SK-N-SH (cell line): ENCODE results near the gene PIAS4. TPM values are rescaled to one million over a fixed set of nuclear protein-coding genes. Genes with fewer than 3 reads are reported as not detected.

Source experiments
- CTCF ChIA-PET: fragments of 300-600, 350-600 bp; formaldehyde crosslinking; extraction: SDS; loops from one replicate; lab custom pipeline; 2021; lab: Yijun Ruan, JAX
- POLR2A ChIA-PET: fragments of 350-600 bp; sonication (Branson Sonifier 250); formaldehyde crosslinking; extraction: SDS; loops from one replicate; lab custom pipeline; 2020; ENCODE audit warnings: antibody characterized with exemption, inconsistent platforms; lab: Yijun Ruan, JAX
- DNase-seq: peaks from one replicate; pipeline ENCODE4 v3.0.0; 2012
- H2AFZ ChIP-seq: fragments of 200-600 bp; sonication (generic); 2 replicates; pipeline ENCODE4 v1.8.1; 2016; ENCODE audit warnings: antibody characterized with exemption, mild to moderate bottlenecking, low read depth
- H3F3A ChIP-seq: fragments of 200-600 bp; sonication (generic); replicated peaks from 2 replicates; pipeline ENCODE3; 2016; ENCODE audit warnings: antibody characterized with exemption, mild to moderate bottlenecking; ENCODE audit not compliant: insufficient read depth
- H3K27ac ChIP-seq, 2 experiments: fragments of 200-500 bp in 1 of 2; fragments of 200-600 bp in 1 of 2; sonication (Bioruptor generic) in 1 of 2; sonication (generic), shearing (Covaris generic) in 1 of 2; 2 replicates each; pipeline versions ENCODE4 v1.5.1 to v1.6.1; 2014 to 2016; ENCODE audit warnings: low read depth in 2 of 2, inconsistent platforms in 1 of 2, low read length in 1 of 2, mild to moderate bottlenecking in 1 of 2, mixed read lengths in 1 of 2
- H3K27me3 ChIP-seq: fragments of 200-600 bp; sonication (generic), shearing (Covaris generic); 2 replicates; pipeline ENCODE4 v1.6.1; 2016; ENCODE audit warnings: mixed run types; ENCODE audit not compliant: insufficient read depth
- H3K36me3 ChIP-seq, 2 experiments: fragments of 200-500 bp in 1 of 2; fragments of 200-600 bp in 1 of 2; sonication (Bioruptor generic) in 1 of 2; sonication (generic) in 1 of 2; replicated peaks in 1 of 2; 2 replicates each; pipeline versions ENCODE3 to v1.5.1; 2014 to 2016; ENCODE audit warnings: low read length in 1 of 2, mild to moderate bottlenecking in 1 of 2; ENCODE audit not compliant: insufficient read depth in 2 of 2, control insufficient read depth in 1 of 2
- H3K4me1 ChIP-seq, 2 experiments: fragments of 200-500 bp in 1 of 2; fragments of 200-600 bp in 1 of 2; sonication (Bioruptor generic) in 1 of 2; sonication (generic), shearing (Covaris generic) in 1 of 2; 2 replicates each; pipeline versions ENCODE4 v1.5.1 to v1.6.1; 2014 to 2016; ENCODE audit warnings: low read depth in 1 of 2, low read length in 1 of 2, mixed run types in 1 of 2; ENCODE audit not compliant: insufficient read depth in 2 of 2, control insufficient read depth in 1 of 2
- H3K4me2 ChIP-seq: fragments of 200-600 bp; sonication (generic), shearing (Covaris generic); 2 replicates; pipeline ENCODE4 v1.6.1; 2017; ENCODE audit warnings: mixed run types
- H3K4me3 ChIP-seq, 2 experiments: fragments of 200-500 bp in 1 of 2; fragments of 200-600 bp in 1 of 2; sonication (Bioruptor generic) in 1 of 2; sonication (generic), shearing (Covaris generic) in 1 of 2; 2 replicates each; pipeline versions ENCODE4 v1.5.1 to v1.8.1; 2014 to 2016; ENCODE audit warnings: low read depth in 2 of 2, inconsistent platforms in 1 of 2, low read length in 1 of 2, mild to moderate bottlenecking in 1 of 2, mixed read lengths in 1 of 2, moderate library complexity in 1 of 2
- H3K79me2 ChIP-seq: fragments of 200-600 bp; sonication (generic); 2 replicates; pipeline ENCODE4 v1.8.1; 2017; ENCODE audit warnings: mild to moderate bottlenecking; ENCODE audit not compliant: insufficient read depth
- H3K9ac ChIP-seq: fragments of 200-600 bp; sonication (generic); 2 replicates; pipeline ENCODE4 v1.6.1; 2017; ENCODE audit warnings: mixed run types
- H3K9me2 ChIP-seq: fragments of 200-600 bp; sonication (generic); 2 replicates; pipeline ENCODE4 v1.6.1; 2017; ENCODE audit warnings: mixed run types
- H3K9me3 ChIP-seq: fragments of 200-600 bp; sonication (generic); 2 replicates; pipeline ENCODE4 v1.6.1; 2017; ENCODE audit warnings: mixed run types, mild to moderate bottlenecking, moderate library complexity
- H4K20me1 ChIP-seq: fragments of 200-600 bp; sonication (generic); 2 replicates; pipeline ENCODE4 v1.6.1; 2017; ENCODE audit warnings: mild to moderate bottlenecking, mixed run types; ENCODE audit not compliant: insufficient read depth
- CTCF ChIP-seq: fragments of 200-600 bp; sonication (generic); IDR thresholded peaks from 2 replicates; pipeline ENCODE4 v1.6.1; 2017; ENCODE audit warnings: antibody characterized with exemption, mild to moderate bottlenecking, moderate library complexity
- FOXJ3 ChIP-seq: sonication (generic); formaldehyde crosslinking; IDR thresholded peaks from 2 replicates; pipeline ENCODE4 v1.5.1; 2020; ENCODE audit warnings: mild to moderate bottlenecking, missing genetic modification reagents
- FOXM1 ChIP-seq: IDR thresholded peaks from 2 replicates; pipeline ENCODE4 v1.4.0; 2012; ENCODE audit warnings: low read depth, mild to moderate bottlenecking
- GATA2 ChIP-seq: sonication (generic); formaldehyde crosslinking; IDR thresholded peaks from 2 replicates; pipeline ENCODE4 v1.5.0; 2020; ENCODE audit warnings: mild to moderate bottlenecking, missing genetic modification reagents
- IRF3 ChIP-seq: fragments of 150-350 bp; IDR thresholded peaks from 2 replicates; pipeline ENCODE4 v1.6.1; 2016; ENCODE audit warnings: mild to moderate bottlenecking, low read depth, low read length
- JUND ChIP-seq: IDR thresholded peaks from 2 replicates; pipeline ENCODE4 v1.4.0; 2012
- MEF2A ChIP-seq: IDR thresholded peaks from 2 replicates; pipeline ENCODE4 v1.4.0; 2012; ENCODE audit warnings: low read depth, borderline replicate concordance
- NFIC ChIP-seq: IDR thresholded peaks from 2 replicates; pipeline ENCODE4 v1.4.0; 2012; ENCODE audit warnings: borderline replicate concordance
- NRF1 ChIP-seq: IDR thresholded peaks from 2 replicates; pipeline ENCODE4 v1.6.1; 2012; ENCODE audit warnings: low read depth, mild to moderate bottlenecking, low read length
- TAF1 ChIP-seq: IDR thresholded peaks from 2 replicates; pipeline ENCODE4 v1.6.1; 2012; ENCODE audit warnings: low read depth, mild to moderate bottlenecking, low read length, moderate library complexity, borderline replicate concordance
- TEAD4 ChIP-seq: IDR thresholded peaks from 2 replicates; pipeline ENCODE4 v1.4.0; 2012; ENCODE audit warnings: mild to moderate bottlenecking, borderline replicate concordance; ENCODE audit not compliant: insufficient read depth
- WGBS: methylation state at CpG from one replicate; pipeline ENCODE4 v1.1.6; 2017; ENCODE audit warnings: low lambda C conversion rate; 5-methylcytosine and 5-hydroxymethylcytosine counted together
- polyA plus RNA-seq, 3 experiments: library from polyadenylated mRNA; depleted of rRNA; stranded (reverse); fragments of >200 nt; gene quantifications; 2 replicates each; pipeline ENCODE4 v1.2.3, GENCODE V29; 2012
- TF ChIP-seq, protein P1 (sequence below): IDR thresholded peaks from 2 replicates; pipeline ENCODE4 v1.4.0; 2012; ENCODE audit warnings: low read depth, borderline replicate concordance
- TF ChIP-seq, protein P2 (sequence below): IDR thresholded peaks from 2 replicates; pipeline ENCODE4 v1.6.1; 2012; ENCODE audit warnings: mild to moderate bottlenecking, low read depth, low read length, moderate library complexity
- TF ChIP-seq, protein P3 (sequence below): IDR thresholded peaks from 2 replicates; pipeline ENCODE4 v1.4.0; 2012; ENCODE audit warnings: low read depth, borderline replicate concordance

Gene PIAS4
- polyA plus RNA-seq, 1 of the 3 experiments (the other 2 are of a cell fraction) = 14.1 TPM

DNA sequence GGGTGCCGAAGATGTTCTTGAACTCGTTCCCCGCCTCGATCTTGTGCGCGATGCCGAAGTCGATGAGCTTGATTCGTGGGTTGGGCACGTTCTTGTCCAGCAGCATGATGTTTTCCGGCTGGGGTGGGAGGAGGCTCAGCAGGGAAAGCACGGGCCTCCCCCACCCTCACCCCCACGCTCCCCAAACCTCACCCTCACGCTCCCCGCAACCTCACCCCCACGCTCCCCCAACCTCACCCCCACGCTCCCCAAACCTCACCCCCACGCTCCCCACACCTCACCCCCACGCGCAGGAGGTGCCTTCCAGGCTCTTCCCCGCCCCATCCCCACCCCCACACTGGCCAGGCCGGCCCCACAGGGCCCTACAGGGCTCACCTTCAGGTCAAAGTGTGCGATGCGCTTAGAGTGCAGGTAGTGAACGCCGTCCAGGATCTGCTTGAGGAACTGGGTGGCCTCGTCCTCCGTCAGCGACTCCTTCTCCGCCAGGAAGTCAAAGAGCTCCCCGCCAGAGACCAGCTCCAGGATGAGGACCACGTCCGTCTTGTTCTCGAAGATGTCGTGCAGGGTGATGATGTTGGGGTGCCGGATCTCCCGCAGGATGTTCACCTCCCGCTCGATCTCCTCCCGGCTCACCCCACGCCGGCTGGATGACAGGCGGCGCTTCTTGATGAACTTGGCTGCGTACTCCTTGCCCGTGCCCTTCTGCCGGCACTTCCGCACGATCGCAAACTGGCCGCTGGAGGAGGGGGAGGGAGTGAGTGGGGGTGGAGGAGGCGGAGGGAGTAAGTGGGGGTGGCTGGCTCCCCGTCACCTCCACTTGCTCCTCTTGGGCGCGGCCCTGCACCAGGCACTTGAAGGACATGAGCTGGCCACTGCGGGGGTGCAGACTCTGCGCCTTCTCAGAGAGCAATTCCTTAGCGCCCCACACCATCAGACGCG, 43.0 kb upstream of the PIAS4 start:
- Histone ChIP-seq H3K9me2 (no peaks in the 10 kb centered on the region), H3K79me2 (peaks cover 72% of the 10 kb centered on the region), H3K4me3 (no peak overlapping the region), H3K36me3 (peaks cover 45 to 47% of the 10 kb centered on the region in 2 experiments), H4K20me1 (peaks cover 81% of the 10 kb centered on the region), H3K9me3 (no peaks in the 10 kb centered on the region), H2AFZ (no peak overlapping the region), H3K9ac (no peak overlapping the region), H3K27ac (no peak overlapping the region), H3F3A (peaks cover 22% of the 10 kb centered on the region), H3K27me3 (no peaks in the 10 kb centered on the region), H3K4me2 (no peak overlapping the region), H3K4me1 (peaks cover 5 to 17% of the 10 kb centered on the region in 2 experiments; a peak in 3 of 4 replicates)
- ChIA-PET CTCF (no interaction called here), POLR2A (no interaction called here)
- DNase-seq = no peak
- no peak for TF ChIP-seq GATA2 (CRISPR knock-in tag)
- no peak for TF ChIP-seq TAF1
- TF ChIP-seq JUND = no peak
- TF ChIP-seq NRF1 = no peak
- no peak for TF ChIP-seq IRF3
- TF ChIP-seq, protein P1, sequence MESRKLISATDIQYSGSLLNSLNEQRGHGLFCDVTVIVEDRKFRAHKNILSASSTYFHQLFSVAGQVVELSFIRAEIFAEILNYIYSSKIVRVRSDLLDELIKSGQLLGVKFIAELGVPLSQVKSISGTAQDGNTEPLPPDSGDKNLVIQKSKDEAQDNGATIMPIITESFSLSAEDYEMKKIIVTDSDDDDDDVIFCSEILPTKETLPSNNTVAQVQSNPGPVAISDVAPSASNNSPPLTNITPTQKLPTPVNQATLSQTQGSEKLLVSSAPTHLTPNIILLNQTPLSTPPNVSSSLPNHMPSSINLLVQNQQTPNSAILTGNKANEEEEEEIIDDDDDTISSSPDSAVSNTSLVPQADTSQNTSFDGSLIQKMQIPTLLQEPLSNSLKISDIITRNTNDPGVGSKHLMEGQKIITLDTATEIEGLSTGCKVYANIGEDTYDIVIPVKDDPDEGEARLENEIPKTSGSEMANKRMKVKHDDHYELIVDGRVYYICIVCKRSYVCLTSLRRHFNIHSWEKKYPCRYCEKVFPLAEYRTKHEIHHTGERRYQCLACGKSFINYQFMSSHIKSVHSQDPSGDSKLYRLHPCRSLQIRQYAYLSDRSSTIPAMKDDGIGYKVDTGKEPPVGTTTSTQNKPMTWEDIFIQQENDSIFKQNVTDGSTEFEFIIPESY = no peak
- no peak for TF ChIP-seq TEAD4
- TF ChIP-seq, protein P2, sequence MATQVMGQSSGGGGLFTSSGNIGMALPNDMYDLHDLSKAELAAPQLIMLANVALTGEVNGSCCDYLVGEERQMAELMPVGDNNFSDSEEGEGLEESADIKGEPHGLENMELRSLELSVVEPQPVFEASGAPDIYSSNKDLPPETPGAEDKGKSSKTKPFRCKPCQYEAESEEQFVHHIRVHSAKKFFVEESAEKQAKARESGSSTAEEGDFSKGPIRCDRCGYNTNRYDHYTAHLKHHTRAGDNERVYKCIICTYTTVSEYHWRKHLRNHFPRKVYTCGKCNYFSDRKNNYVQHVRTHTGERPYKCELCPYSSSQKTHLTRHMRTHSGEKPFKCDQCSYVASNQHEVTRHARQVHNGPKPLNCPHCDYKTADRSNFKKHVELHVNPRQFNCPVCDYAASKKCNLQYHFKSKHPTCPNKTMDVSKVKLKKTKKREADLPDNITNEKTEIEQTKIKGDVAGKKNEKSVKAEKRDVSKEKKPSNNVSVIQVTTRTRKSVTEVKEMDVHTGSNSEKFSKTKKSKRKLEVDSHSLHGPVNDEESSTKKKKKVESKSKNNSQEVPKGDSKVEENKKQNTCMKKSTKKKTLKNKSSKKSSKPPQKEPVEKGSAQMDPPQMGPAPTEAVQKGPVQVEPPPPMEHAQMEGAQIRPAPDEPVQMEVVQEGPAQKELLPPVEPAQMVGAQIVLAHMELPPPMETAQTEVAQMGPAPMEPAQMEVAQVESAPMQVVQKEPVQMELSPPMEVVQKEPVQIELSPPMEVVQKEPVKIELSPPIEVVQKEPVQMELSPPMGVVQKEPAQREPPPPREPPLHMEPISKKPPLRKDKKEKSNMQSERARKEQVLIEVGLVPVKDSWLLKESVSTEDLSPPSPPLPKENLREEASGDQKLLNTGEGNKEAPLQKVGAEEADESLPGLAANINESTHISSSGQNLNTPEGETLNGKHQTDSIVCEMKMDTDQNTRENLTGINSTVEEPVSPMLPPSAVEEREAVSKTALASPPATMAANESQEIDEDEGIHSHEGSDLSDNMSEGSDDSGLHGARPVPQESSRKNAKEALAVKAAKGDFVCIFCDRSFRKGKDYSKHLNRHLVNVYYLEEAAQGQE = no peak
- TF ChIP-seq CTCF = no peak
- no peak for TF ChIP-seq NFIC
- TF ChIP-seq, protein P3, sequence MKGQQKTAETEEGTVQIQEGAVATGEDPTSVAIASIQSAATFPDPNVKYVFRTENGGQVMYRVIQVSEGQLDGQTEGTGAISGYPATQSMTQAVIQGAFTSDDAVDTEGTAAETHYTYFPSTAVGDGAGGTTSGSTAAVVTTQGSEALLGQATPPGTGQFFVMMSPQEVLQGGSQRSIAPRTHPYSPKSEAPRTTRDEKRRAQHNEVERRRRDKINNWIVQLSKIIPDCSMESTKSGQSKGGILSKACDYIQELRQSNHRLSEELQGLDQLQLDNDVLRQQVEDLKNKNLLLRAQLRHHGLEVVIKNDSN = no peak
- no peak for TF ChIP-seq FOXM1
- TF ChIP-seq MEF2A = no peak
- no peak for TF ChIP-seq FOXJ3 (CRISPR knock-in tag)
- 96% methylated on average over 46 of the region's 60 CpGs for WGBS
